ENCODE data around the gene SLC12A2.

- no peak for TF ChIP-seq EZH2 (IDR thresholded peaks at IDR 0.05; ENCODE audit: borderline replicate concordance, insufficient read depth, low read length, poor library complexity, severe bottlenecking)
- TF ChIP-seq POLR2AphosphoS5 (IDR thresholded peaks at IDR 0.05), result no peak
- TF ChIP-seq, protein P1, sequence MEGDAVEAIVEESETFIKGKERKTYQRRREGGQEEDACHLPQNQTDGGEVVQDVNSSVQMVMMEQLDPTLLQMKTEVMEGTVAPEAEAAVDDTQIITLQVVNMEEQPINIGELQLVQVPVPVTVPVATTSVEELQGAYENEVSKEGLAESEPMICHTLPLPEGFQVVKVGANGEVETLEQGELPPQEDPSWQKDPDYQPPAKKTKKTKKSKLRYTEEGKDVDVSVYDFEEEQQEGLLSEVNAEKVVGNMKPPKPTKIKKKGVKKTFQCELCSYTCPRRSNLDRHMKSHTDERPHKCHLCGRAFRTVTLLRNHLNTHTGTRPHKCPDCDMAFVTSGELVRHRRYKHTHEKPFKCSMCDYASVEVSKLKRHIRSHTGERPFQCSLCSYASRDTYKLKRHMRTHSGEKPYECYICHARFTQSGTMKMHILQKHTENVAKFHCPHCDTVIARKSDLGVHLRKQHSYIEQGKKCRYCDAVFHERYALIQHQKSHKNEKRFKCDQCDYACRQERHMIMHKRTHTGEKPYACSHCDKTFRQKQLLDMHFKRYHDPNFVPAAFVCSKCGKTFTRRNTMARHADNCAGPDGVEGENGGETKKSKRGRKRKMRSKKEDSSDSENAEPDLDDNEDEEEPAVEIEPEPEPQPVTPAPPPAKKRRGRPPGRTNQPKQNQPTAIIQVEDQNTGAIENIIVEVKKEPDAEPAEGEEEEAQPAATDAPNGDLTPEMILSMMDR (IDR thresholded peaks at IDR 0.05; ENCODE audit: poor library complexity, severe bottlenecking), result no peak
- TF ChIP-seq RAD21 (conservative IDR thresholded peaks at IDR 0.05), result no peak
- TF ChIP-seq TAF1 (IDR thresholded peaks at IDR 0.05; ENCODE audit: low read depth), result no peak
- no peak for TF ChIP-seq EP300 (conservative IDR thresholded peaks at IDR 0.05; ENCODE audit: poor library complexity, severe bottlenecking)
These were observed 153.4 kb downstream of the SLC12A2 start for GRCh38 chr5:128237000-128237399.

Data from neural cell (in vitro differentiated cells).